ENCODE results near the gene HDAC10. TPM values are rescaled to one million over a fixed set of nuclear protein-coding genes. Genes with fewer than 3 reads are reported as not detected.
"Not testable (repeated sequence)": the region's sequence is repeated elsewhere in the genome, so short reads cannot be mapped to it uniquely, and the experiment has no call there.

Gene HDAC10
- total RNA-seq, 1 donor from 2014 or later = 12.7 TPM

GRCh38 chr22:50286275-50286674, 35.2 kb upstream of the HDAC10 start:
- no peak for ATAC-seq

GRCh38 chr22:50285568-50286229, 34.6 kb upstream of the HDAC10 start:
- ATAC-seq (no peak), DNase-seq (no peak)
- intact Hi-C loops (cut with micrococcal nuclease) = no loop called here

More at GRCh38 chr22:50286275-50286674, 35.2 kb upstream of the HDAC10 start:
- intact Hi-C loops (cut with micrococcal nuclease) = no loop called here
- no peak for DNase-seq

GRCh38 chr22:50284479-50284878, 33.4 kb upstream of the HDAC10 start:
- ATAC-seq (no peak), DNase-seq (no peak)
- intact Hi-C loops (cut with micrococcal nuclease) = no loop called here

- ATAC-seq (no peak), DNase-seq (no peak)
- intact Hi-C loops (cut with micrococcal nuclease) = no loop called here
Measured at GRCh38 chr22:50283821-50284220, 32.8 kb upstream of the HDAC10 start.

- DNase-seq (no peak), ATAC-seq (peak; percentile 37)
- intact Hi-C loops (cut with micrococcal nuclease) = no loop called here
Measured at GRCh38 chr22:50282361-50283155, 31.5 kb upstream of the HDAC10 start.

GRCh38 chr22:50281957-50282356, 30.9 kb upstream of the HDAC10 start:
- ATAC-seq (peak; percentile 74), DNase-seq (peak; percentile 78)
- intact Hi-C loops (cut with micrococcal nuclease) = no loop called here

GRCh38 chr22:50281384-50281760, 30.3 kb upstream of the HDAC10 start:
- intact Hi-C loops (cut with micrococcal nuclease) = no loop called here
- DNase-seq (no peak), ATAC-seq (no peak)

GRCh38 chr22:50280708-50281383, 29.8 kb upstream of the HDAC10 start:
- no peak for DNase-seq
- ATAC-seq = no peak
- intact Hi-C loops (cut with micrococcal nuclease) = no loop called here

GRCh38 chr22:50280022-50280707, 29.1 kb upstream of the HDAC10 start:
- ATAC-seq = no peak
- intact Hi-C loops (cut with micrococcal nuclease) = no loop called here
- no peak for DNase-seq

GRCh38 chr22:50278956-50279619, 28.0 kb upstream of the HDAC10 start:
- ATAC-seq = no peak
- intact Hi-C loops (cut with micrococcal nuclease) = loop anchor here (10.0 kb wide), 1 partner anchor 46 kb away; the partner anchor contains the start of gene DENND6B
- DNase-seq = no peak

- no peak for ATAC-seq
- no peak for DNase-seq
- intact Hi-C loops (cut with micrococcal nuclease) = loop anchor here (10.0 kb wide), 1 partner anchor 46 kb away; the partner anchor contains the start of gene DENND6B
Measured at GRCh38 chr22:50278461-50278860, 27.4 kb upstream of the HDAC10 start.

- ATAC-seq = no peak
- intact Hi-C loops (cut with micrococcal nuclease) = loop anchor here (10.0 kb wide), 1 partner anchor 47 kb away; the partner anchor contains the start of gene DENND6B
Measured at GRCh38 chr22:50277761-50278160, 26.7 kb upstream of the HDAC10 start.

GRCh38 chr22:50276143-50276542, 25.1 kb upstream of the HDAC10 start:
- DNase-seq = peak; percentile 82
- ATAC-seq = peak; percentile 87
- intact Hi-C loops (cut with micrococcal nuclease) = loop anchor here (10.0 kb wide), 1 partner anchor 49 kb away; the partner anchor contains the start of gene DENND6B

More at GRCh38 chr22:50277761-50278160, 26.7 kb upstream of the HDAC10 start:
- DNase-seq = no peak

- DNase-seq (no peak), ATAC-seq (no peak)
- intact Hi-C loops (cut with micrococcal nuclease) = loop anchor here (10.0 kb wide), 1 partner anchor 49 kb away; the partner anchor contains the start of gene DENND6B
Measured at GRCh38 chr22:50275181-50276055, 24.4 kb upstream of the HDAC10 start.

GRCh38 chr22:50274771-50275170, 23.7 kb upstream of the HDAC10 start:
- intact Hi-C loops (cut with micrococcal nuclease) = loop anchor here (10.0 kb wide), 1 partner anchor 50 kb away; the partner anchor contains the start of gene DENND6B
- no peak for DNase-seq
- no peak for ATAC-seq

GRCh38 chr22:50274311-50274710, 23.2 kb upstream of the HDAC10 start:
- intact Hi-C loops (cut with micrococcal nuclease) = loop anchor here (10.0 kb wide), 1 partner anchor 50 kb away; the partner anchor contains the start of gene DENND6B
- peak; percentile 74 for DNase-seq
- peak; percentile 36 for ATAC-seq

GRCh38 chr22:50273781-50274180, 22.7 kb upstream of the HDAC10 start:
- DNase-seq, ATAC-seq: not testable (repeated sequence)
- intact Hi-C loops (cut with micrococcal nuclease) = loop anchor here (10.0 kb wide), 1 partner anchor 51 kb away; the partner anchor contains the start of gene DENND6B

Data from left ventricle myocardium superior (tissue), 1 donor.